Peyer's patch (tissue), 4 donors: ENCODE measurements around the gene NFATC3.

ENCODE experiments used
- CTCF ChIP-seq, 6 experiments: fragments of 450-650 bp in 4 of 6; fragments of 200-600 bp in 2 of 6; sonication (generic) in 1 of 6; IDR thresholded peaks; one replicate each; pipeline ENCODE4 v1.5.1; 2017 to 2019; ENCODE audit warnings: antibody characterized with exemption in 6 of 6, mild to moderate bottlenecking in 3 of 6, moderate library complexity in 1 of 6
- POLR2A ChIP-seq, 2 donors: fragments of 450-650 bp; IDR thresholded peaks; one replicate each; pipeline ENCODE4 v1.5.1; 2017; ENCODE audit warnings: antibody characterized with exemption in 2 of 2, mild to moderate bottlenecking in 2 of 2, moderate library complexity in 2 of 2

GRCh38 chr16:68223072-68223471 is 137.9 kb downstream of the NFATC3 start:
- TF ChIP-seq POLR2A (IDR thresholded peaks at IDR 0.05), result no peak
- no peak for TF ChIP-seq CTCF (IDR thresholded peaks at IDR 0.05)
